DND-41 (cell line): ENCODE results near the gene JUND.

Experiments
- ATAC-seq: fragments of 200-7000 bp; cut with Tn5 transposase; 3 replicates; pipeline ENCODE4 v1.9.1; 2021; ENCODE audit warnings: low read depth; ENCODE audit not compliant: insufficient read depth
- DNase-seq: peaks from one replicate; pipeline ENCODE4 v3.0.0-alpha.2; 2020
- H2AFZ ChIP-seq: 2 replicates; pipeline ENCODE4 v1.6.0; 2012; ENCODE audit warnings: low read depth, low read length
- H3K27ac ChIP-seq: 2 replicates; pipeline ENCODE4 v1.5.1; 2012; ENCODE audit warnings: low read length, inconsistent platforms
- H3K27me3 ChIP-seq: fragments of 200-600 bp; sonication (generic); 2 replicates; pipeline ENCODE4 v1.6.0; 2012; ENCODE audit warnings: low read length, mild to moderate bottlenecking, inconsistent platforms; ENCODE audit not compliant: insufficient read depth, poor library complexity
- H3K36me3 ChIP-seq: 2 replicates; pipeline ENCODE4 v1.5.1; 2012; ENCODE audit warnings: low read length, inconsistent platforms; ENCODE audit not compliant: insufficient read depth
- H3K4me1 ChIP-seq: 2 replicates; pipeline ENCODE4 v1.5.1; 2012; ENCODE audit warnings: mild to moderate bottlenecking, low read length; ENCODE audit not compliant: insufficient read depth
- H3K4me2 ChIP-seq: 2 replicates; pipeline ENCODE4 v1.6.0; 2012; ENCODE audit warnings: mild to moderate bottlenecking, moderate library complexity, low read length, inconsistent platforms; ENCODE audit not compliant: insufficient read depth
- H3K4me3 ChIP-seq, 2 experiments: fragments of 200-600 bp in 1 of 2; shearing (Covaris generic) in 1 of 2; 2 replicates each; pipeline ENCODE4 v1.5.1; 2012 to 2016; ENCODE audit warnings: inconsistent platforms in 2 of 2, low read length in 2 of 2, mild to moderate bottlenecking in 2 of 2, low read depth in 1 of 2, moderate library complexity in 1 of 2
- H3K79me2 ChIP-seq: 2 replicates; pipeline ENCODE4 v1.6.0; 2012; ENCODE audit warnings: low read length, inconsistent platforms; ENCODE audit not compliant: insufficient read depth
- H3K9ac ChIP-seq: 2 replicates; pipeline ENCODE4 v1.6.0; 2012; ENCODE audit warnings: low read depth, mild to moderate bottlenecking, inconsistent platforms, low read length, moderate library complexity
- H3K9me3 ChIP-seq: 2 replicates; pipeline ENCODE4 v1.5.1; 2012; ENCODE audit warnings: low read length, moderate library complexity, mild to moderate bottlenecking, inconsistent platforms; ENCODE audit not compliant: insufficient read depth, severe bottlenecking
- H4K20me1 ChIP-seq: 2 replicates; pipeline ENCODE4 v1.6.0; 2012; ENCODE audit warnings: low read length; ENCODE audit not compliant: insufficient read depth
- EZH2 ChIP-seq: IDR thresholded peaks from 3 replicates; pipeline ENCODE4 v1.6.1; 2012; ENCODE audit warnings: borderline replicate concordance, low read depth, mild to moderate bottlenecking, moderate library complexity, low read length, inconsistent platforms; ENCODE audit not compliant: severe bottlenecking
- TF ChIP-seq, protein P1 (sequence below): IDR thresholded peaks from 2 replicates; pipeline ENCODE4 v1.5.1; 2012; ENCODE audit warnings: borderline replicate concordance, low read length, moderate library complexity, mild to moderate bottlenecking; ENCODE audit not compliant: poor library complexity, severe bottlenecking; ENCODE audit errors: extremely low read depth

JUND gene

DNA sequence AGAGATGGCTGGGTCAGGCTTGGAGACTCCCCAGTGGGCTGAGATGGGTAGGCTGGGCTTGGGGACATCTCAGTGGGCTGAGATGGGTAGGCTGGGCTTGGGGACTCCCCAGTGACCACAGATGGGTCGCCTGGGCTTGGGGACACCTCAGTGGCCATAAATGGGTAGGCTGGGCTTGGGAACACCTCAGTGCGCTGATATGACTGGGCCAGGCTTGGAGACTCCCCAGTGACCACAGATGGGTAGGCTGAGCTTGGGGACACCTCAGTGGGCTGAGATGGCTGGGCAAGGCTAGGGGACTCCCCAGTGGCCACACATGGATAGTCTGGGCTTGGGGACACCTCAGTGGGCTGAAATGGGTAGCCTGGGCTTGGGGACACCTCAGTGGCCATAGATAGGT is 19.9 kb downstream of the JUND start:
- no peak for ATAC-seq
- H3K27ac ChIP-seq, result no peak overlapping the region
- no peaks in the 10 kb centered on the region for H3K36me3 ChIP-seq
- no peaks in the 10 kb centered on the region for H3K9me3 ChIP-seq
- TF ChIP-seq EZH2, result no peak
- TF ChIP-seq, protein P1, sequence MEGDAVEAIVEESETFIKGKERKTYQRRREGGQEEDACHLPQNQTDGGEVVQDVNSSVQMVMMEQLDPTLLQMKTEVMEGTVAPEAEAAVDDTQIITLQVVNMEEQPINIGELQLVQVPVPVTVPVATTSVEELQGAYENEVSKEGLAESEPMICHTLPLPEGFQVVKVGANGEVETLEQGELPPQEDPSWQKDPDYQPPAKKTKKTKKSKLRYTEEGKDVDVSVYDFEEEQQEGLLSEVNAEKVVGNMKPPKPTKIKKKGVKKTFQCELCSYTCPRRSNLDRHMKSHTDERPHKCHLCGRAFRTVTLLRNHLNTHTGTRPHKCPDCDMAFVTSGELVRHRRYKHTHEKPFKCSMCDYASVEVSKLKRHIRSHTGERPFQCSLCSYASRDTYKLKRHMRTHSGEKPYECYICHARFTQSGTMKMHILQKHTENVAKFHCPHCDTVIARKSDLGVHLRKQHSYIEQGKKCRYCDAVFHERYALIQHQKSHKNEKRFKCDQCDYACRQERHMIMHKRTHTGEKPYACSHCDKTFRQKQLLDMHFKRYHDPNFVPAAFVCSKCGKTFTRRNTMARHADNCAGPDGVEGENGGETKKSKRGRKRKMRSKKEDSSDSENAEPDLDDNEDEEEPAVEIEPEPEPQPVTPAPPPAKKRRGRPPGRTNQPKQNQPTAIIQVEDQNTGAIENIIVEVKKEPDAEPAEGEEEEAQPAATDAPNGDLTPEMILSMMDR, result no peak
- no peak overlapping the region for H3K4me2 ChIP-seq
- H2AFZ ChIP-seq, result no peak overlapping the region
- H3K4me1 ChIP-seq, result peaks cover 13% of the 10 kb centered on the region
- H3K27me3 ChIP-seq, result no peaks in the 10 kb centered on the region
- H3K4me3 ChIP-seq, result no peak overlapping the region
- no peaks in the 10 kb centered on the region; the same call in 1 of the 2 replicates for H4K20me1 ChIP-seq
- H3K79me2 ChIP-seq, result no peaks in the 10 kb centered on the region
- no peak for DNase-seq
- H3K9ac ChIP-seq, result no peak overlapping the region

DNA sequence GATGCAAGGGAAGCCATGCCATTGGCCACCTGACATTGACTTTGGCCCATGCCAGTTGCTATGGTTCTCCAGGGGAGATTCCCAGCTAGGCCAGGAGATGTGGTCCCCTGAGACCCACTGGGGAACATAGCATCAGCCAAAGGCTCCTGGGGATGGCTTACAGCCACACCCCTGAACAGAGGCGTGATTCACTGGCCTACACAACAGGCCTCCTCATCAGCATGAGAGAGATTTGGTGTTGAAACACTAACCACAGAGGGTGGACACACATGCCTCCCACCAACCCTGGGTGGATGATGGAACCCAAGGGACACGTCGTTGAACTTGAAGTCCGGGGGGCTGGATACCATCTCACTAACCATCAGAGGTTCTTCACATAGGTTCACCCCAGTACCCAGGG is 21.5 kb downstream of the JUND start:
- H3K4me3 ChIP-seq, result no peak overlapping the region
- H4K20me1 ChIP-seq, result no peaks in the 10 kb centered on the region
- H3K4me2 ChIP-seq, result no peak overlapping the region
- no peaks in the 10 kb centered on the region for H3K27me3 ChIP-seq
- no peaks in the 10 kb centered on the region for H3K9me3 ChIP-seq
- ATAC-seq, result no peak
- H3K36me3 ChIP-seq, result no peaks in the 10 kb centered on the region
- H3K9ac ChIP-seq, result no peak overlapping the region
- TF ChIP-seq, protein P1, result no peak
- TF ChIP-seq EZH2, result no peak
- H3K4me1 ChIP-seq, result no peaks in the 10 kb centered on the region
- no peak overlapping the region for H2AFZ ChIP-seq
- no peak overlapping the region for H3K27ac ChIP-seq
- H3K79me2 ChIP-seq, result no peaks in the 10 kb centered on the region
- DNase-seq, result no peak

DNA sequence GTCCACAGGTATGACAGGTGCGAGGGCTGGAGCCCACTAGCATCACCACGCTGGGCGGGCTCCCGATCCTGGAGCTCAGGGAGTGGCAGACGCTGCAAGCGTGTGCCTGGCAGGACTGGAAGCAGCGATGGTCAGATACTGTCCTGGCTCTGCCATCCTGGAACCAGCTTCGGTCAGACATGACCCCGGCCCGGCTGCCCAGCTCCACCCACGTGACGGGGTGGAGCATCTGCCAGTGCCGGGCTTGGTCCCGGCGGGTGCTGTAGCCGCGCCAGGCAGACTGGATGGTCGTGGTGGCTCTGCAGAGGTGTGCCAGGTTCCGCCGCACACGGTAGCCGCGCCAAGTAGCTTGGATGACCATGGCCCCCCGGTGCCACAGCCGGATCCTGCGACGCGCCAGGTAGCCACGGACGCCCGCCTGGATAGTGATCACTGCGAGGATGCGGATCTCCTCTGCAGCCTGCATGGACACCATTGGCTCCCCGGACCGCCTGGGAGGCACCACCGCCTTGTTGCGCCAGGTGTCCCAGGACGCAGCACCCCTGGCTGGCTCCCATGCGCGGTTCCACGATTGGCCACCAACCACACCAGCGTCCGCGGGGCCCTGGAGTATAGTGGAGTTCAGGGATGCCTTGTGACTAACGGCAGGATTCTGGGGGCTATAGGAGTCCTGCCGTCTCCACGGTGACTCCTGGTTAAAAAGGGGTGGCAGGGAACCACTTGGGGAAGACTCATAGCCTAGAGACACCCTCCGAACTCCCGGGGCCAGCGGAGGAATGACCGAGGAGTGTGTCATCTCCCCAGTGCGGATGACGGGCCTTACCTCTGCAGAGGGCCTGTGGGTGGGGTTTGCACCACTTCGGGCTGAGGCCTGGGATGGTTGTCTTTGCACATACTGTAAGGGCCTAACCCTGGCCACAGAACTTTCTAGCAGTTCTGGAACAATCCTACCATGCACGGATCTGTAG is 23.6 kb downstream of the JUND start:
- ATAC-seq, result no peak
- Histone ChIP-seq H2AFZ (no peak overlapping the region), H3K9ac (no peak overlapping the region), H4K20me1 (no peaks in the 10 kb centered on the region), H3K4me2 (no peak overlapping the region), H3K4me1 (no peaks in the 10 kb centered on the region), H3K27me3 (no peaks in the 10 kb centered on the region), H3K4me3 (no peak overlapping the region), H3K9me3 (no peaks in the 10 kb centered on the region), H3K36me3 (no peaks in the 10 kb centered on the region), H3K79me2 (no peaks in the 10 kb centered on the region), H3K27ac (no peak overlapping the region)
- TF ChIP-seq, protein P1, result no peak
- no peak for TF ChIP-seq EZH2
- no peak for DNase-seq
